Fibroblast of skin of scalp (primary cell): Measurements from ENCODE around the gene NXT1.
"Not testable (repeated sequence)": the region's sequence is repeated elsewhere in the genome, so short reads cannot be mapped to it uniquely, and the experiment has no call there.

Experiments used
- DNase-seq: peaks from one replicate; pipeline ENCODE4 v3.0.0-alpha.2; 2013

The NXT1 gene

GRCh38 chr20:23331450-23332350, 18.9 kb upstream of the NXT1 start:
- no peak for DNase-seq

- no peak for DNase-seq
Observed at GRCh38 chr20:23332467-23332866, 18.1 kb upstream of the NXT1 start.

GRCh38 chr20:23334111-23334510, 16.5 kb upstream of the NXT1 start:
- DNase-seq = no peak

- DNase-seq = no peak
Observed at GRCh38 chr20:23335521-23335920, 15.1 kb upstream of the NXT1 start.

- no peak for DNase-seq
Observed at GRCh38 chr20:23336476-23336875, 14.1 kb upstream of the NXT1 start.

- DNase-seq = no peak
Observed at GRCh38 chr20:23337312-23337711, 13.3 kb upstream of the NXT1 start.

GRCh38 chr20:23339986-23340385, 10.6 kb upstream of the NXT1 start:
- no peak for DNase-seq

- DNase-seq = peak; percentile 69
Observed at GRCh38 chr20:23340524-23340923, 10.1 kb upstream of the NXT1 start.

GRCh38 chr20:23341073-23341472, 9.5 kb upstream of the NXT1 start:
- no peak for DNase-seq

GRCh38 chr20:23343590-23343989, 7.0 kb upstream of the NXT1 start:
- DNase-seq = no peak

- no peak for DNase-seq
Observed at GRCh38 chr20:23344336-23344735, 6.3 kb upstream of the NXT1 start.

GRCh38 chr20:23346002-23346401, 4.6 kb upstream of the NXT1 start:
- no peak for DNase-seq

GRCh38 chr20:23347791-23348190, 2.8 kb upstream of the NXT1 start:
- no peak for DNase-seq

- DNase-seq = not testable (repeated sequence)
Observed at GRCh38 chr20:23348510-23348909, 2.1 kb upstream of the NXT1 start.

- DNase-seq = no peak
Observed at GRCh38 chr20:23349338-23350195, 1.0 kb upstream of the NXT1 start.

- peak; percentile 38 for DNase-seq
Observed at GRCh38 chr20:23350904-23351838, 580 bp downstream of the NXT1 start.

- no peak for DNase-seq
Observed at GRCh38 chr20:23356203-23356602, 5.6 kb downstream of the NXT1 start.

- peak; percentile 100 for DNase-seq
Observed at GRCh38 chr20:23357767-23358562, 7.4 kb downstream of the NXT1 start.

GRCh38 chr20:23358563-23358906, 7.9 kb downstream of the NXT1 start:
- no peak for DNase-seq

- DNase-seq = no peak
Observed at GRCh38 chr20:23358923-23359593, 8.5 kb downstream of the NXT1 start.

- DNase-seq = no peak
Observed at GRCh38 chr20:23360531-23360930, 9.9 kb downstream of the NXT1 start.
